HG02610 (cell line): ENCODE data around the gene PRKD3.

ENCODE experiments used
- ATAC-seq: cut with Tn5 transposase; IDR thresholded peaks from one replicate; pipeline ENCODE4 v1.9.1; 2021; ENCODE audit warnings: mild to moderate bottlenecking, moderate library complexity; ENCODE audit not compliant: unreplicated experiment

Gene PRKD3

DNA sequence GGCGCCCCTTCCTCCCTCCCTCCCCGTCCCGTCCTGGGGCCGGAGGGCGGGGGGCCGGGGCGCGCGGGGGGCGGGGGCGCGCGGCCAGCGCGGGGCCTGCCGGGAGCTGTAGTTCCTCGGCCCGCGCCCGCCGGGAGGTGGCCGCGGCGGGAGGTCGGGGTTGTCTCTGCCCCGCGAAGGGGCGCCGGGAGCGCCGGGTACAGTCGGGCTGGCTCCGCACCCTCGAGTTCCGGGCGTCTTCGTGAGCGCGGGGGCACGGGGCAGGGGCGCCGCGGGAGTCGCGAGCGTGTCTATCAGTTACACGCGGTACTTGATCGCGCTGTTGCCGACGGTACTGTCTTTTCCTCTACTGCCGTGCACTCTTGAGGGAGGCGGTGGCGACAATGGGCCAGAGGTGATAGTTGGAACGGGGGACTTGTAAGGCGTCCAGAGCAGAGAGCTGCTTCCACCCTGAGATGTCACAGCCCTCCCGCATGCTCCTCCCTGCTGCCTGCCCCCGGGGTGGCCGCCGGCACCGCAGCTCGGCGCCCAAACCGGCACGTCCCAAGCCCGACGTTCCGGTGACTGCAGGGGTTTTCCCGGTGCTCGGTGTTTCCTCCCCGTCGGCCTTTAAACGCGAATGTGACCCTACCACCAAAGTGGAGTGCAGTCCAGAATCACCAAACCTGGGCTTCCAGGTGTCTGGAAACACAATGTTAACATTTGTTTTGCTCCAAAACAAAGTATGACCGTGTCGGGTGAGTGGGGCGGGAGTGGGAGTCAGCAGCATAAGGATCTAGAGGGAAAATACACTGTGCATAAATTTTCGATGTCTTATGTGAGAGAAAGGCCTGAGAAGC, at the start of gene PRKD3:
Gene PRKD3 (minus strand): TSS at position 48 of the 839 bp plus-strand sequence. CDS start 8,309 bp downstream, outside the sequence.
- ATAC-seq: peak; percentile 77

DNA sequence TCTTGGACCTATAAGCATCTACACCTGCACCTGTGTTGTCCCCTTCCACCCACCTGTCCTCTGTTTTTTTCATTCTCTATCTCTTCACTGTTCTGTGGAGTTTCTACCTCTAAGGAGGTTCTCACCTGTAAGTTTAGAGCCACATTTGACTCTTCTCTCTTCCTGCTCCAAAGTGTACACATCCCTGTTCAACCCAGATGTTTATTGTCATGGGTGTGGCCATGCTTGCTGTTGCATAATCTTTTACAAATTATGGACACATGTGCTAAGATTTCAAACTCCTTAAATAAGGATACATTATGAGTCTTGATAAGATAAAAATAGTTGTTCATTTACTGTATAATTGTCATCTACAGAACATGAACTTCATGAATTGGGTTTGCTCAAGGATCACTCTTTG, 47.4 kb upstream of the PRKD3 start:
- no peak for ATAC-seq

GRCh38 chr2:37370666-37371065, 46.0 kb upstream of the PRKD3 start:
- ATAC-seq: no peak

GRCh38 chr2:37367984-37368383, 43.4 kb upstream of the PRKD3 start:
- ATAC-seq: no peak

DNA sequence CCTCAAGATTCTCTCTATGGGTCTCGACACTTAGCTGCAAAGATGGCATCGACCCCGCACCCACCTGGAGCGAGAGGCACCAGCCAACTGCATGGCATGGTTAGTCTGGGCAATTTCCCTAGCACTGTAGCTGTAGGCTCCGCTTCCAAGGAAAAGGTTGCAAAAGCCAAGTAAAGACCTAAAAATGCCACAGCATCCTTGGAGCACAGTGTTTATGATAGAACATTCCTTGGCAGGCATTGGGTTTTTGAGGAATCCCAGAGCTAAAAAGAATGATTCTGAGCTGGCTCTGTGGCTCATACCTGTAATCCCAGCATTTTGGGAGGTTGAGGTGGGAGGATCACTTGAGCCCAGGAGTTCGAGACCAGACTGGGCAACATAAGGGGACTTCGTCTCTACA, 42.7 kb upstream of the PRKD3 start:
- no peak for ATAC-seq

DNA sequence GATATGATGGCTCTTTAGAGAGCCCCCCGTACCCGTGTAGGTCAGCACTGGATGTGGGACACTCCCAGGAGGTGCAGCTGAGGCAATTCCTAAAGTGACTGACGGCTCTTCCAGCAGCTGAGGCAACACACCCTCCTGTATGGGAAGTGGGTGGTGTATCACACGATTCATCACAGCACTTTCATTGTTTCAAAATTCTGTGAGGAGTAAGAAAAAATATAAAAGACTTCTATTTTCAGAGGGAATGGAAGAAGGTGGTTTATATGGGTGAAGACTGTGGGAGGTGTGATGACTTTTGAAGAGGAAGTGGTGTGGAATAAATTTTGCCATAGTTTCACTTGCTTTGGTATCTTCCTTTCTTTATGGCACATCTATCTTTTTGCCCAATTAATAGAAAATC, 42.1 kb upstream of the PRKD3 start:
- ATAC-seq: no peak

- ATAC-seq: peak; percentile 89
Measured at GRCh38 chr2:37365669-37366068, 41.0 kb upstream of the PRKD3 start.

- ATAC-seq: no peak
Measured at GRCh38 chr2:37364351-37364750, 39.7 kb upstream of the PRKD3 start.

DNA sequence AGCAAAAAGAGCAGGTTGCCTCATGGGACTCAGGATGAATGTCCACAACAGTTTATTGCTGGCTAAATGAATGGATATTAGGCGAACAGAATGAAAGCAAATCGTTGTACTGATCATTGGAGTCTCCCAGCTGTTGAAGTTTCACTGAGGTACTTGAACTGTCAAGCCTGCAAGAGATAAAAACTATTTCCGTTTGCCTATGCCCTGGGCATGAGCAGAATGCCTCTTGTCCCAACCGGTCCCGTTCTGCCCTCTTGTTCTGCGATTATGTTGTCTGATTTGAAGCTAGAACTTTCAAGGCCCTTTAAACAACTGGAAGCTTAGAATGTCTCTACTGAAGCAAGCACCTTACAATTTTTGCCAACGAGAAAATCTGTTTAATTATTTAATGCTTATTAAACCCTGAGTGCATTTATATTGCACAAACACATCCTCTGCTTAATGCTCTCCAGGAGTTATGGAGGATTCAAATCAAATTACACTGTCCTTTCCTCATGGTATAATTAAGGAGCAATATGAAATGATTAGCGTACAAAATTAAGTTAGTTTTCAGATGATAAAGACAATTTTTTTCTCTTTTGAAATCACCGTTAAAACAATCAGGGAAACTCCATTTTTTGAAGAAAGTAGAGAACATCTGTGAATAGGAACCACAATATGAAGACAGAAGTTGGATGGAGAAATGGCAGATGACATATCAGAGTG, 37.5 kb upstream of the PRKD3 start:
- no peak for ATAC-seq

- no peak for ATAC-seq
Measured at GRCh38 chr2:37361216-37361815, 36.7 kb upstream of the PRKD3 start.

GRCh38 chr2:37358466-37358865, 33.8 kb upstream of the PRKD3 start:
- ATAC-seq: no peak

- ATAC-seq: no peak
Measured at GRCh38 chr2:37357530-37357929, 32.9 kb upstream of the PRKD3 start.

DNA sequence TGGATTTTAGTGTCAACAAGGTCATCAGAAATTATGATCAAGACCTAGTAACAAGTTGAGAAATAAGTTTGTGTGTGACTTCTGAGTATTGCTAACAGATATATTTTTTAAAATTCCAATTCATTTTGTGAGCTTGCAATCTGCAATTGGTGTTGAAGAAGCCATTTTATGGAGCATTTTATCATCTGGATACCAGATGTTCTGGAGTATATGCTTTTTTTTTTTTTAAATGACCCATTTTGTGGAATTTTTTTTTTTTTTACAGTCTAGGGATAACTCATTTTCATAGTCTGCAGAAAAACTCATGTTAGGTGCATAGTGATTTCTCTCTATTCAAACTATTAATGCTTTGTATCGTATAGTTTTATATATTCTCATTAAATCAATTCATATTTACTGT, 32.4 kb upstream of the PRKD3 start:
- no peak for ATAC-seq

DNA sequence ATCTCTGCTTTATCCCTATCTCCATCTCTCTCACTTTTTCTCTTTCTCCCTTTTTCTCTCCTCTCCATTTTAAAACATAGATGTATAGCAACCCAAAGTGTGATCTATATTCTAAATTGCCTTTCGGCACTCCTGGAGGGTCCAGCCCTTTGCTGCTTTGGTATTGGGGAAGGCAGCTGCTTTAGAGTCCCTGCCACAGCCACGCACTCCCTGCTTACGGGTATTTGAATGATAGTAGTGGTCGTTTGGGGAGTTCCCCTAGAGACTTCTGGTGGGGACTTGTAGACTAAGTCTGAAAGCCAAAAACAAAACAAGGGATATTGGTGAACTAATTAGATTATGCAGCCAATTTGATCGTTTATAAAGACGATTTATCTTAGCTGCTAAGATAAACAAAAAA, 31.7 kb upstream of the PRKD3 start:
- no peak for ATAC-seq

- no peak for ATAC-seq
Measured at GRCh38 chr2:37355735-37356134, 31.1 kb upstream of the PRKD3 start.

DNA sequence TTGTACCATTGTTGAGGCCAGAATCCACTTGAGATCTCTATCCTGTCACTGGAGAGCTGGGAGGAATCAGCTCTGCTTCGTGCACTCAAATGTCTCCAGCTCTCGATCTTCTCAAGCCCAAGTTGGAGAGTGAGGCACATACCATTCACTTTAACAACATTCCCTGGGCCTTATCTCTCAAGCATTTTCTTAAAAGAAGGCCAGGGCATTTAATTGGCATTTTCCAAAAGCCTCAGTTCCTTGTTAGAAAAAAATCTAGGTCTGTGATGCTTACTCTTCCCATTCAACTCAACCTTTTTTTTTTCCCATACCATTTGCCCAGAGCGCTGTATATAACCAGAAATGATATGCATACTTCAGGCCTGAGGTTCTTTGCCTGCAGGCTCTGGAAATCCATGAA, 29.9 kb upstream of the PRKD3 start:
- no peak for ATAC-seq

DNA sequence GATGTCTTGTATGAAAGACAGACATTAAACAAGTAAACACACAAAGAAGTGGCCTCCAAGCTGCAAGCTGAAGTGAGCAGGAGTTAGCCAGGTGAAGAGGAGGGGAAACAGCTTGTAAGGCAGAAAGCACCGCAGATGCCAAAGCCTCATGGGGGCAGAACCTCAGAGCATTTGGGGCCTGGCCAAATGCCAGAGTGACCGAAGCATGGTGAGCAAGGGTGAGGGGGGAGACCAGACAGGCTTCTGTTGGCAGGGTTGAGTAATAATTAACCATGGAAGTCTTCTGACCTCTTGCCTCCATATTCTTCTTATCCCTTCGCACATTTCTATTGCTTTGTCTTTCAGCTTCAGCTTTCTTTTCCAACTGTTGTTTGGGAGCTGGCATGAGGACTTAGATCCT, 25.4 kb upstream of the PRKD3 start:
- ATAC-seq: peak; percentile 68

DNA sequence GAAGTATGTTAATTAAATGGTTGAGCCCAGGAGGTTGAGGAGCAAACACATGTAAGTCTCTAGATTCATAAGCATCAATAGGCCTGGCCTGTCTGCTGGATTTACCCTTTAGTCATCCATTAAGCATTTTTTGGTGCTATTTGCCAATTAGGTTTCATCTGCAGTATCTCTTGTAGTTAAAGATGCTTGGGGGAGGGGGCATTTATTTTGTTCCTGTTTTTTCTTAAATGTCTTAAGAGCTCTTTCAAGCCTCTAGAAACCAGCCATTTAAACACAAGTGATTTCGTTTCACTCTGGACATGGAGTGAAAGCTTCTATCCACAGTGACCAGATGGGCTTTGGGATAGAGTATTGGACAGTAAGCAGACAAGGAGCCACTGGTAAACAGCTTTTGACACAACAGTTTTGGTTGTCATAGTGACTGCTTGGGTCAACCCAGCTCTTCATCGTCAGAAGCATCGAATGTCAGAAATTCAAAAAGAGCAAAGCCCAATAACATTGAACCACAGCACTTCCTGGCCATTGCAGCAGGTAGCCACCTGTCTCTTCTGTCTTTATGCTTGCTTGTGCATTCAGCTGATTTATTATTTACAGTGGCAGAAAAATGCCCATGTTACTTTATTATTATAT, 24.7 kb upstream of the PRKD3 start:
- ATAC-seq: no peak

DNA sequence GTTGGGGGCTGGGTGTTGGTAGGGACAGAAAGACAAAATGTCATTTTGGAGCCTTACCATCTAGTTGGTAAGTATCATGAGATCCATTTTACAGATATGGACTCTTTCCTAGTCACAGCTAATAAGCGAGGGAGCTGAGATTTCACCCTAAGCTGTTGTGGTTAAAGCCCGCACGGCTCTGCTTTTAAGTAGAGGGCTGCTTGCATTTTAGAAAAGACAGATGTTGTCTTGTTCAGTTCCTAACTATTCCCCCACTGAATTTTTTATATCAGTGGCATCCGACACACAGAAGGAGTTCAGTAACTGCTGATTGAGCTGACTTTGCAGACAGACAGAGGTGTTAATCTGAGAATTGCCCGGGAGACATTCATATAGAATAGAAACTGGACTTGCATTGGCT, 23.5 kb upstream of the PRKD3 start:
- ATAC-seq: no peak

DNA sequence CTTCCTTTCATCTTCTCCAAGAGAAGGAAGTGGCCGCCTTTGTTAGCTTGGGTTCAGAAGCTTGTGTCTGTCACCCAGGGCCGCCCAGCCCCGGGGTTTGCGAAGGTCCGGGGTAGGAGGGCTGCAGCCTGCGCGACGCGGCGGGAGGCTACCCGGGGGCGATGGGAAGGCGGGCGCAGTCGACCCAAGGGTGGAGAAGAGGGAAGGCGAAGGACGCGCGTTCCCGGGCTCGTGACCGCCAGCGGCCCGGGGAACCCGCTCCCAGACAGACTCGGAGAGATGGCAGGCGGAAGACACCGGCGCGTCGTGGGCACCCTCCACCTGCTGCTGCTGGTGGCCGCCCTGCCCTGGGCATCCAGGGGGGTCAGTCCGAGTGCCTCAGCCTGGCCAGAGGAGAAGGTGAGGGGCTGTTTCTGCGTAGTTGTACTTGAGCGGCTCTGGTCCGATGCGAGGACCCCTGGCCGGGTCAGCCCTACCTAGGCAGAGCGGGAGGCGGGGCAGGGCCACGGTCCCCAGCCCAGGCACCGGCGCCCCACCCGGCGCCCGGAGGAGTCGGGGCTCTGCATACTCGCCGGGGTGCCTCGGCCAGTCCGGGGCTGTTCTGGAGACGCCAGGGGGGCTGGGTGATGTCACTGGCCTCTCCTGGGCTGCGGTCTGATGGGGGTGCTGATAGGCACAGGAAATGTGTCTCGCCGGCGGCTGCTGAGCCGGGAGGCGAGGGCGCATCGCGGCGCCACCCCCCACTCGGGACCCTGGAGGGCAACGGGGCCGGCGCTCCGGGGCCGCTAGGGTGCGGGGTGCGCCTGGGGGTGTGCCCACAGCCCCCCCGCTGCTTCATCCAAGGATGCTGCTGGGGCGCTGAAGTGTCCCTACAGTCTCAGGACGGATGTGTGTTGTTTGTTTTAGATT, 20.1 kb upstream of the PRKD3 start, which contains the start of gene QPCT:
Gene QPCT (plus strand): TSS at position 178 of the 909 bp plus-strand sequence. CDS start 102 bp downstream, at position 280.
- ATAC-seq: no peak
